Trophoblast cell (in vitro differentiated cells and primary cell): ENCODE measurements around the gene VEGFD.

Experiments used
- DNase-seq, 2 donors: peaks; one replicate each; pipeline ENCODE4 v3.0.0-alpha.2; 2016
- H2AFZ ChIP-seq: 2 replicates; pipeline ENCODE4 v1.6.1; 2013; ENCODE audit warnings: low read length, moderate library complexity, mild to moderate bottlenecking; ENCODE audit not compliant: insufficient read depth, poor library complexity
- H2AK5ac ChIP-seq: 2 replicates; pipeline ENCODE4 v1.6.1; 2013; ENCODE audit warnings: mild to moderate bottlenecking, low read length
- H2BK120ac ChIP-seq: 2 replicates; pipeline ENCODE4 v1.6.1; 2013; ENCODE audit warnings: low read length, mild to moderate bottlenecking, moderate library complexity; ENCODE audit not compliant: insufficient read depth, poor library complexity
- H2BK12ac ChIP-seq: 2 replicates; pipeline ENCODE4 v1.6.1; 2013; ENCODE audit warnings: mild to moderate bottlenecking, low read length, moderate library complexity
- H2BK5ac ChIP-seq: 2 replicates; pipeline ENCODE4 v1.6.1; 2013; ENCODE audit warnings: low read length, low read depth, moderate library complexity, mild to moderate bottlenecking; ENCODE audit not compliant: poor library complexity
- H3K14ac ChIP-seq: 2 replicates; pipeline ENCODE4 v1.6.1; 2013; ENCODE audit warnings: mild to moderate bottlenecking, low read length
- H3K18ac ChIP-seq: 2 replicates; pipeline ENCODE4 v1.6.1; 2013; ENCODE audit warnings: mild to moderate bottlenecking, low read length
- H3K23ac ChIP-seq: 2 replicates; pipeline ENCODE4 v1.6.1; 2013; ENCODE audit warnings: low read length
- H3K27ac ChIP-seq: 2 replicates; pipeline ENCODE4 v1.5.1; 2013; ENCODE audit warnings: low read depth, mild to moderate bottlenecking, inconsistent platforms, low read length, moderate library complexity
- H3K27me3 ChIP-seq: 2 replicates; pipeline ENCODE4 v1.6.1; 2013; ENCODE audit warnings: inconsistent platforms, mild to moderate bottlenecking, low read length, moderate library complexity; ENCODE audit not compliant: insufficient read depth
- H3K36me3 ChIP-seq, 2 experiments: 1 replicate in 1 of 2; 2 replicates in 1 of 2; pipeline ENCODE4 v1.6.1; 2013; ENCODE audit warnings: low read length in 2 of 2, mild to moderate bottlenecking in 2 of 2, moderate library complexity in 1 of 2; ENCODE audit not compliant: insufficient read depth in 2 of 2, control insufficient read depth in 1 of 2
- H3K4ac ChIP-seq: 2 replicates; pipeline ENCODE4 v1.6.1; 2013; ENCODE audit warnings: low read depth, mild to moderate bottlenecking, low read length, moderate library complexity
- H3K4me1 ChIP-seq, 2 experiments: 1 replicate in 1 of 2; 2 replicates in 1 of 2; pipeline ENCODE4 v1.6.1; 2013; ENCODE audit warnings: low read length in 2 of 2, mild to moderate bottlenecking in 2 of 2, moderate library complexity in 1 of 2; ENCODE audit not compliant: insufficient read depth in 2 of 2, control insufficient read depth in 1 of 2
- H3K4me2 ChIP-seq: 2 replicates; pipeline ENCODE4 v1.6.1; 2013; ENCODE audit warnings: inconsistent platforms, mild to moderate bottlenecking, low read length, moderate library complexity
- H3K4me3 ChIP-seq: 2 replicates; pipeline ENCODE4 v1.5.1; 2013; ENCODE audit warnings: mild to moderate bottlenecking, low read depth, low read length, inconsistent platforms
- H3K79me1 ChIP-seq: one replicate; pipeline ENCODE4 v1.6.1; 2013; ENCODE audit warnings: low read length
- H3K79me2 ChIP-seq: 2 replicates; pipeline ENCODE4 v1.6.1; 2013; ENCODE audit warnings: low read length, mild to moderate bottlenecking; ENCODE audit not compliant: control insufficient read depth, insufficient read depth, poor library complexity
- H3K9ac ChIP-seq: 2 replicates; pipeline ENCODE4 v1.6.1; 2013; ENCODE audit warnings: mild to moderate bottlenecking, low read length
- H3K9me3 ChIP-seq: 2 replicates; pipeline ENCODE4 v1.6.1; 2013; ENCODE audit warnings: low read depth, mild to moderate bottlenecking, control low read depth, inconsistent platforms, low read length; ENCODE audit not compliant: insufficient read depth
- H4K12ac ChIP-seq: 2 replicates; pipeline ENCODE4 v1.6.1; 2013; ENCODE audit warnings: low read depth, mild to moderate bottlenecking, low read length, moderate library complexity
- H4K8ac ChIP-seq: 2 replicates; pipeline ENCODE4 v1.6.1; 2013; ENCODE audit warnings: low read depth, mild to moderate bottlenecking, low read length, moderate library complexity
- H4K91ac ChIP-seq: one replicate; pipeline ENCODE4 v1.6.1; 2013; ENCODE audit warnings: low read depth, mild to moderate bottlenecking, low read length, moderate library complexity
- WGBS: extraction: QIAGEN DNeasy Blood & Tissue Kit; methylation state at CpG from one replicate; pipeline ENCODE4 v1.1.7; 2013; ENCODE audit warnings: missing lambda C conversion rate; ENCODE audit not compliant: insufficient read length, insufficient coverage; ENCODE audit errors: extremely low coverage; 5-methylcytosine and 5-hydroxymethylcytosine counted together

VEGFD gene

DNA sequence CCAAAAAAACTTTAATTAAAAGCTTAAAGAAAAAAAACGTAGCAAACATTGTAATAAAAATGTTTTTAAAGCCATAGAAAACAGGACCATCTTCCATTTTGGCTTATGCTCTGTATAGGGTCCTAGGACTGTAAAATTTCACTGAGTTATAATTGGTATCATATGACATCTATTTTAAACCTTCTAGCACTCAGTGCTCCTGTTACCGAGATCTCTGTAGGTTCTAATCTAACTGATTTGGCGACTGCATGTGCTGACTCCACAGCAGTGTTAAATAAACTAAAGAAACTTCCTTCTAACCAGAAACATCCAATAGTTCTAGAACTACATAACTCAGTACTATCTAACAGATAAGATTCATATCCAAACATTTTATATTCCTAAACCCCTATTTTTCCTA, 68.7 kb downstream of the VEGFD start, which contains the start of gene ASB11:
Gene ASB11 (minus strand): TSS at position 132 of the 400 bp plus-strand sequence. CDS start 35 bp downstream, at position 97.
- Histone ChIP-seq H3K27me3 (no peaks in the 10 kb centered on the region), H3K79me2 (no peaks in the 10 kb centered on the region), H3K4me3 (no peak within 1 kb of the TSS), H2BK120ac (no peak within 1 kb of the TSS), H2AK5ac (no peak within 1 kb of the TSS), H3K79me1 (no peaks in the 10 kb centered on the region), H4K91ac (no peak within 1 kb of the TSS), H3K36me3 (no peaks in the 10 kb centered on the region), H4K8ac (no peak within 1 kb of the TSS), H3K27ac (no peak within 1 kb of the TSS), H3K4ac (no peak within 1 kb of the TSS), H3K9me3 (no peaks in the 10 kb centered on the region), H2BK12ac (no peak within 1 kb of the TSS), H4K12ac (no peak within 1 kb of the TSS), H3K4me1 (no peaks in the 10 kb centered on the region), H3K23ac (no peak within 1 kb of the TSS), H3K14ac (no peak within 1 kb of the TSS), H3K18ac (no peak within 1 kb of the TSS), H2AFZ (no peak within 1 kb of the TSS), H3K9ac (no peak within 1 kb of the TSS), H2BK5ac (no peak within 1 kb of the TSS), H3K4me2 (no peak within 1 kb of the TSS)
- WGBS = no CpG with 5 or more reads among the region's 3 CpGs
- no peak for DNase-seq

DNA sequence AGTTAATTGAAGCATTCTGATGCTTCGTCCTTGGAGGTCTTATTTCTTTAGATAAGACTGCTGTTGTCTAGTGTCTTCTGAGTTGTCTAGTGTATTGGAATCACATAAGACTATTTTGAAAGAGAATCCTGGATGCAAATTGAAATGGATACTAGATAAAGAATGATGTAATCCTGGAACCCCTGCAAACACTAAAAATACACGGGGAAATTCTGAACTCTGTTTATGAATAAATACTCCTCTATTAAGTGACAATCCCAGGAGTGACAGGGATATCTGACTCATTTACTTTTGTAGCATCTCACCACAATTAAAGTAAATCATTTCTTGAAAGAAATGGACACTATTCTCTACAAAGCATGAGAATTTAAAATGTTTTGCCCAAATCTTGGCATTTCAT, 69.7 kb downstream of the VEGFD start:
- no peaks in the 10 kb centered on the region for H3K9me3 ChIP-seq
- H2AK5ac ChIP-seq = no peak overlapping the region
- WGBS = no CpG with 5 or more reads among the region's 2 CpGs
- no peak overlapping the region for H3K4ac ChIP-seq
- H2BK12ac ChIP-seq = no peak overlapping the region
- no peak overlapping the region for H2AFZ ChIP-seq
- no peaks in the 10 kb centered on the region for H3K36me3 ChIP-seq
- H3K18ac ChIP-seq = no peak overlapping the region
- no peak overlapping the region for H2BK5ac ChIP-seq
- no peak overlapping the region for H3K4me2 ChIP-seq
- no peak overlapping the region for H4K8ac ChIP-seq
- no peak overlapping the region for H3K14ac ChIP-seq
- H3K4me1 ChIP-seq = no peaks in the 10 kb centered on the region
- H3K4me3 ChIP-seq = no peak overlapping the region
- H3K23ac ChIP-seq = no peak overlapping the region
- no peak overlapping the region for H4K12ac ChIP-seq
- H3K79me1 ChIP-seq = no peaks in the 10 kb centered on the region
- no peak overlapping the region for H2BK120ac ChIP-seq
- H4K91ac ChIP-seq = no peak overlapping the region
- no peaks in the 10 kb centered on the region for H3K27me3 ChIP-seq
- no peaks in the 10 kb centered on the region for H3K79me2 ChIP-seq
- H3K9ac ChIP-seq = no peak overlapping the region
- no peak overlapping the region for H3K27ac ChIP-seq
- no peak for DNase-seq

DNA sequence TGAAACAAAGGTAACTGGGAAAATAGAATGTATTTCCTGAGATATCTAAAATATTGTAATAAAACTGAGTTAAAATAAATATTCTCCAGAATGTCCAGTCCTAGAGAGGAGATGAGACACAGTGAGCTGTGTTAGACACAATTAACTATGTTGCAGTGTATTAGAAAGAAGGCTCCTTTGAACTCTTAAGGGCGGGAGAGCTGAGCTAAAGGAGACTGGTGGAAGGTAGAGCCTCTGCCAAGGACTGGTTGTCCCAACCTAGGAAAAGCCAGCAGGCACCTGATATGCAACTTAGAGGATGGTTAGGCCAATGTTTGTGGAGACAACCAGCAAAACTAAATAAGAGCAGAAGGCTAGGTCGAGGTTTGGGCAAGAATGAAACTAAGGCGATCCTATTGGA, 73.1 kb downstream of the VEGFD start:
- Histone ChIP-seq H3K4me2 (no peak overlapping the region), H3K9me3 (no peaks in the 10 kb centered on the region), H2AK5ac (no peak overlapping the region), H3K23ac (no peak overlapping the region), H3K14ac (no peak overlapping the region), H3K79me1 (no peaks in the 10 kb centered on the region), H4K12ac (no peak overlapping the region), H3K4ac (no peak overlapping the region), H3K4me3 (no peak overlapping the region), H2AFZ (no peak overlapping the region), H2BK12ac (no peak overlapping the region), H4K8ac (no peak overlapping the region), H2BK5ac (no peak overlapping the region), H2BK120ac (no peak overlapping the region), H3K27me3 (no peaks in the 10 kb centered on the region), H3K18ac (no peak overlapping the region), H3K36me3 (no peaks in the 10 kb centered on the region), H3K9ac (no peak overlapping the region), H3K4me1 (no peaks in the 10 kb centered on the region), H3K79me2 (no peaks in the 10 kb centered on the region), H4K91ac (no peak overlapping the region), H3K27ac (no peak overlapping the region)
- no peak for DNase-seq
- WGBS = no CpG with 5 or more reads among the region's 3 CpGs

DNA sequence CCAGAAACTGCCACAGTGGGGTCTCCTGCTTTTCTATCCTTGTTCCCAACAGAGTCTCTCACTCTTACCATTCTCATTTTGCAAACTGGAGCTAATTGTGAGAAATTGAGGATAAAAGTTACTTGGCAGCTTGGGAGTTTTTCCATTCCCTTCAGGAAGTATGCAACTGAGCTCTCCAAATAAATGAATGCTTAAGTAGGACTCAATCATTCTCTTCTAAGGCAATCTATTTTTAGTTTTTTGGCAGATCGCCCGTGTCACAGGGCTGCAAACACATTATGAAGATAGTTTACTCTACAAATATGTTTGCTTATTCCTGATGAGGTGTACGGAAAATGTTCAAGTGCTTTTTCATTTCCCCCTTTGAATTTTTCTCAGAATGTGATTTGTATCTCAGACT, 74.1 kb downstream of the VEGFD start:
- no peak overlapping the region for H3K4ac ChIP-seq
- no peaks in the 10 kb centered on the region for H3K27me3 ChIP-seq
- no peak overlapping the region for H3K27ac ChIP-seq
- no peak overlapping the region for H2BK5ac ChIP-seq
- H3K18ac ChIP-seq = no peak overlapping the region
- H2BK12ac ChIP-seq = no peak overlapping the region
- no peak overlapping the region for H2AK5ac ChIP-seq
- no peak overlapping the region for H3K9ac ChIP-seq
- no peak overlapping the region for H2AFZ ChIP-seq
- no peaks in the 10 kb centered on the region for H3K4me1 ChIP-seq
- H2BK120ac ChIP-seq = no peak overlapping the region
- no peak overlapping the region for H3K23ac ChIP-seq
- H3K36me3 ChIP-seq = no peaks in the 10 kb centered on the region
- no peak for DNase-seq
- H3K9me3 ChIP-seq = no peaks in the 10 kb centered on the region
- no peak overlapping the region for H4K8ac ChIP-seq
- no CpG with 5 or more reads among the region's 3 CpGs for WGBS
- H3K79me2 ChIP-seq = no peaks in the 10 kb centered on the region
- no peak overlapping the region for H3K14ac ChIP-seq
- no peak overlapping the region for H3K4me3 ChIP-seq
- H3K79me1 ChIP-seq = no peaks in the 10 kb centered on the region
- no peak overlapping the region for H4K12ac ChIP-seq
- no peak overlapping the region for H3K4me2 ChIP-seq
- H4K91ac ChIP-seq = no peak overlapping the region
